Activated T-cell treated with anti-CD3 and anti-CD28 coated beads, Interleukin-2, amount 50 U/mL, for 1 hour (primary cell): Measurements from ENCODE around the gene LRRC36.

ENCODE experiments used
- DNase-seq: peaks from one replicate; pipeline ENCODE4 v3.0.0-alpha.2; 2020

Gene LRRC36, protein sequence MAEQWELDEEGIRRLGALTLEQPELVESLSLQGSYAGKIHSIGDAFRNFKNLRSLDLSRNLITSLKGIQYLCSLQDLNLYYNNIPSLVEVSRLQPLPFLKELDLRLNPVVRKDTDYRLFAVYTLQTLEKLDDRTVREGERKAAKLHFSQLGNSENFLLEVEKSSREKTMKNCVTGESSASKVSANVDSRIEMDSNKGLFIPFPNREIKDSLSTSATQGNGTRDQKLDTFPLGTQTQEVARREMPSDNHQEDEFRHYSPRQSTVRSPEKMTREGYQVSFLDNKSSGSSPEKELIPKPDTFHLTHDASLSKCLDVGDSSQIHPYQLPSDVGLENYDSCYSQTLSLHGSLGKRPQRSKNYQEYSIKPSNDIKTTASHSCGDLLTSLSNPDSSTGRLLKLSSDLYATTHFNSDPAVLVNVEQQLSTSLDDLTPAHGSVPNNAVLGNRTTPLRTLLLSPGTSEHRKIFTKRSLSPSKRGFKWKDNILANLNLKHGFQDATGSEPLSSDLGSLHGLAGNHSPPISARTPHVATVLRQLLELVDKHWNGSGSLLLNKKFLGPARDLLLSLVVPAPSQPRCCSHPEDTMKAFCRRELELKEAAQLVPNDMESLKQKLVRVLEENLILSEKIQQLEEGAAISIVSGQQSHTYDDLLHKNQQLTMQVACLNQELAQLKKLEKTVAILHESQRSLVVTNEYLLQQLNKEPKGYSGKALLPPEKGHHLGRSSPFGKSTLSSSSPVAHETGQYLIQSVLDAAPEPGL

DNA sequence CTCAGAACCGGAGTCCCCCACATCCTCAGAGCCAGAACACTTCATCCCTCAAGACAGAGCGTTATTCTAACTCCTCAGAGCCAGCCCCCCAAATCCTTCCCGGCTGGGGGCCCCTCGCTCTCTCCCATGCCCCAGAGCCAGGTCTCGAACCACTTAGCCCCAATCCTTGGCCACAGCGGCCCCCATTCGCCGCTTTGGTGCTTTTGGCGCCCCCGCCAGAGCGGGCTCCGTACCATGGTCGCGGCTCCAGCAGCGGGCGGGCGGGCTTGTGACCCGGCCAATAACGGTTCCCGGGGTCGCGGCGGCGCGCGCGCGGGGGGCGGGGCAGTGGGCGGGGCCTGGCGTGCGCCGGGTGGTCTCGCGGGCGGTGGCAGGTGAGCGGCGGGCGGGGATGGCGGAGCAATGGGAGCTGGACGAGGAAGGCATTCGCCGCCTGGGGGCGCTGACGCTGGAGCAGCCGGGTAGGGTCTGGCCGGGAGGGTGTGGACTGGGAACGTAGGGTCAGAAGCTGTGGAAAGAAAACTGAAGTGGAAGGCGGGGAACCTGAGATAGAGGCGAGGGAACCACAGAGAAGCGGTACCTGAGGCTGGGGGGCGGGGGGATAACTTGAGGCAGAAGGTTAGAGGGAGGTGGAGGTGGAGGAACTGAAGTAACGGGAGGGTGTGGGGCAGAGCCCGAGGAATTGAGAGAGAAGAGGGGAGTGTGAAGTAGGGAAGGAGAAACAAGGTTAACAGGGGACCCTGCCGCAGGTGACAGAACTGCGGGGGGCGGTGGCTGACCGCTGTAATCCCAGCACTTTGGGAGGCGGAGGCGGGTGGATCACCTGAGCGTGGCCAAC is at the start of gene LRRC36, which contains the start of gene KCTD19:
Gene LRRC36, plus strand, starts transcription at position 344 of the 838 bp plus-strand sequence. Its CDS starts 48 bp downstream, at position 392.
Gene KCTD19, minus strand, starts transcription at position 270 of the 838 bp plus-strand sequence. Its CDS starts 34 bp downstream, at position 236.
- DNase-seq = peak; percentile 66

DNA sequence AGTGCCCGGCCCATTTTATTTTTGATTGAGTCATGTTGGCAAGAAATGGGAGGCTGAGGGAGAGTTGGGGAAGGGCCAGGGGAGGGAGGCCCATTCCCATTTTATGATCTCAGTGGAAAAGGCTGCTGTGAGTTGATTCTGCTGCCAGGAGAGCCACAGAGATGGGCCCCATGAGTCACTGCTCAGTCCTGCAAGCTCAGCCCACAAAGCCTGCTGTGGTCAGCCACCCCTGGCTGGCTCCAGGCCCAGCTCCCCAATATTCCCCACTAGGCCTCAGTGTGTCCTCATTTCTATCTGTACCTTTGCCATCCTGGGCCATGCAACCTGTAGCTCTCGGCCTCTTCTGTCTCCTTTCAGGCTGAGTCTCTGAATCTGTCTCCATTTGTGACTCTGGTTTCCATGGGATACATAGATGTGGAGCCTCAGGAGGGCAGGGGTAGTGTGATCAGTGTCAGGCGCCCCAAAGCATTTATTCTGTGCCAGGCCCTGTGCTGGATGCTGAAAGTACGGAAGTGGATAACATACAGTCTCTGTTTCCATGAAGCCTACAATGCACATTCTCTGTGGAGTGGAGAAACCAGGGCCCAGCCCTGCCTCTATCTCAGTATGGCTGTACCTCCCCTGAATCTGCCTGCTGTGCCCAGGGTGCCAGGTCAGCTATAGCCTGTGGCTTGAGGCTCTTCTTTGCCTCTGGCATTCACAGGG is 49.2 kb upstream of the LRRC36 start:
- no peak for DNase-seq

DNA sequence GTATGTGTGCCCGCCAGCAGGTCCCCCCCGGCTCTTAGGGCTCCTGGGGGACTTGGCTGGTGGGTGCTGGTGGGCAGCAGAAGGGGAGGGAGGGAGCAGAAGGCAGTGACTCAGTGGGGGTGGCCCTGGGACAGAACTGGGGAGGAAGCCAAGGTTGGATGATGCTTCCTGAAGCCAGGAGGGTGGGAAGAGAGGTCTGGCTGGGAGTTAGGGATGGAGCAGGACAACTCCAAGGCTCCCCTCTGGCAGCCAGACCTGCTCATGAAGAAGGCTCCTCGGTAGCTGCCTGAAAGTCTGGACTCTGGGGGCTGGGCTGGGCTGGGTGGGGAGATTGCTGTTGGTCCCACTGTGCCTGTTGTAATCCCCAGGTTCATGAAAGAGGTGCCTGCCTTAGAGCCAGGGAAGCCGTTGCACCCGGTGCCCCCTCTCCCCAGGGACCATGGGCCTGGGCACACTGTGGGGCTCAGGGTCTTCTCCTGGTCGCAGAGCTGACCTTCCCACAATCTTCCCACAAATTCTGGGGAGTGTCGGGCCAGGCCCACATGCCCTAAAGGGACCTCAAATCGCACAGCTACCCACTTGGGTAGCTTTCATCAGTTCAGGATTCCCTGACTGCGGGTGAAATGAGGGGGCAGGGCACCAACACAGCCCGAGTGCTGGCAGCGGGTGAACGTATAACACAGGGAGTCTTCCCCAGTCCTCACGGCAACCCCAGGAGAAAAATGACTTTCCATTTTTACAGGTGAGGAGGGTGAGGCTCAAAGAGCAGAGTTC is 48.4 kb upstream of the LRRC36 start:
- no peak for DNase-seq

DNA sequence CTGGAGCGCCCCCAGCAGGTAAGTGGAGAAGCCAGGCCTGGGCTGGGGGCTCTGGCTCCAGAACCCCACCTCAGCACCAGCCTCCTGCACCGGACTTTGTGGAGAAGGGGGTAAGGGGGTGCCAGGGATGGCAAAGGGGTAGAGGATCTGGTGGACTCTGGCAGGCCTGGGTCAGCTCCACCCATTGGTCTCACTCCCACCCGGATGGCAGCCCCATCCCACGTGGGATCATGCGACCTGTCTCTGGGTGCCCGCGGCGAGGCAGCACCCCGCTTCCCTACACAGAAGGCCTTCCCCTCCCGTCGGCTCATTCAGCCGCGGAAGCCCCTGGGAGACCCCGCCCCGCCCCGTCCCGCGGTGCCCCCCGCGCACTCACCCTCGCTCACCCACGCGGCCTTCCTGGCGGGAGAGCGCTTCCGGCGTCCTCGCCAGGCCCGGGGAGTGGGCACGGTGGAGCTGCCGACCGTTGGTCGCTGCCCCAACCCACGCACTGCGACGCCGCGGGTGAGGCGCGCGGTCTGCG is 47.8 kb upstream of the LRRC36 start:
- DNase-seq = no peak

DNA sequence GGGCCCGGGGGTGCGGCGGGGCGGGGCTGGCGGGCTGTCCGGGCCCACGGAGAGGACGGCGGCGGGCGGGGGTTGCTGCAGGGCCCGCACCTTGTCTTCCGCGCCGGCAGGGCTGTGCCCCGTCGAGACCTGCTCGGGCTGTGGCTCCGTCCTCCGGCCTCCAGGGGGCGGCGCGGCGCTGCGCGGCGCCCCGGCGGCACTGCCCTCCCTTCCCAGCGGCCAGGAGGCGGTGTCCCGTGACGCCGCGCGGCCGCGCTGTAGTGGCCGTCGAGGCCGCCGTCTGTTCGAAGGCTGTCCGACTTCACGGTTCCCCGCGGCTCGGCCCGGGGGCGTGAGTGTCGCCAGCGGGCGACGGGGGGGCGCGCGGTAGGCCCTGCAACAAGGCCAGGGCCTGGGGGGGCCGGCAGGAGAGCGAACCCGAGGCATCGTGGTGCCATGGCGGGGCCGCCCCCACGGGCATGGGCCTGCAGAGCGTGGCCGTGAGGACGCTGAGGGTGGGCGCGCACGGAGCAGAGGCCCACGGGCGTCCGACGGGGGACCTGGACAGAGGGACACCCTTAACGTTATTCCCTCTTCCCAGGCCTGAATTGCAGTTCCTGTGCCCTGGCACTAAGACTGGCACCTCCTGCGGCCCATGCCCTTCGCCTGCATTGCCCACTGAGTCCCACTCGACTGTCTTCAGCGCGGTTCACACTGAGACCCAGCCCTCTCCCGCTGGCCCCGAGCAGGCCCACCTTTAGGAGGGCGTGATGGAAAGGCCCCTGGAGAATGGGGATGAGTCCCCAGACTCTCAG is 47.1 kb upstream of the LRRC36 start, which contains the start of gene PLEKHG4:
Gene PLEKHG4, plus strand, starts transcription at position 237 of the 794 bp plus-strand sequence. Its CDS starts 513 bp downstream, at position 750.
- DNase-seq = peak; percentile 84

DNA sequence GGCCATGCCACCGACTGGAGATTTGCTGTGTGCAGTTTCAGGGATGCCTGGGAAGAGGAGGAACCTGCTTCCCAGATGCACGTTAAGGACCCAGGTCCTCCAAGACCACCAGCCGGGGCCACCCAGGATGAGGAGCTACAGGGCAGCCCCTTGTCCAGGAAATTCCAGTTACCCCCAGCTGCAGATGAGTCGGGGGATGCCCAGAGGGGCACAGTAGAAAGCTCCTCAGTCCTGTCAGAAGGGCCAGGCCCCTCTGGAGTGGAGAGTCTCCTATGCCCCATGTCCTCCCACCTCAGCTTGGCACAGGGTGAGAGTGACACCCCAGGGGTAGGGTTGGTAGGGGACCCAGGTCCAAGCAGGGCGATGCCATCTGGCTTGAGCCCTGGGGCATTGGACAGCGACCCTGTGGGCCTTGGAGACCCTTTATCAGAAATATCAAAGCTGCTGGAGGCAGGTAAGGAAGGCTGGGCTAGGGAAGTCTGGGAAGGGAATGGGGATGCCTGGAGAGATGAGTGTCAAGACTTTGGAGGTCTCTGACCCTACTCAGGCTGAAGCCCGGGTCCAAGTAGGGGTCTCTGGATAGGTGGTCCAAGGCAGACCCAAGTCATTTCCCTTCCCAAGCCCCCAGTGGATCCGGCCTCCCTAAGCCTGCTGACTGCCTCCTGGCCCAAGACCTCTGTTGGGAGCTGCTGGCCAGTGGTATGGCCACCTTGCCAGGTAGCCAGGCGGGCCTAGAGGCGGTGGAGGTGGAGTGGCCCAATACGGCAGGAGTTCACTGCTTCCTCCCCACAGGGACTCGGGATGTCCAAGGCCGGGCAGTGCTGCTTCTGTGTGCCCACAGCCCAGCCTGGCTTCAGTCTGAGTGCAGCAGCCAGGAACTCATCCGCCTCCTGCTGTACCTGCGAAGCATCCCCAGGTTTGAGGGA is 46.3 kb upstream of the LRRC36 start:
- no peak for DNase-seq

DNA sequence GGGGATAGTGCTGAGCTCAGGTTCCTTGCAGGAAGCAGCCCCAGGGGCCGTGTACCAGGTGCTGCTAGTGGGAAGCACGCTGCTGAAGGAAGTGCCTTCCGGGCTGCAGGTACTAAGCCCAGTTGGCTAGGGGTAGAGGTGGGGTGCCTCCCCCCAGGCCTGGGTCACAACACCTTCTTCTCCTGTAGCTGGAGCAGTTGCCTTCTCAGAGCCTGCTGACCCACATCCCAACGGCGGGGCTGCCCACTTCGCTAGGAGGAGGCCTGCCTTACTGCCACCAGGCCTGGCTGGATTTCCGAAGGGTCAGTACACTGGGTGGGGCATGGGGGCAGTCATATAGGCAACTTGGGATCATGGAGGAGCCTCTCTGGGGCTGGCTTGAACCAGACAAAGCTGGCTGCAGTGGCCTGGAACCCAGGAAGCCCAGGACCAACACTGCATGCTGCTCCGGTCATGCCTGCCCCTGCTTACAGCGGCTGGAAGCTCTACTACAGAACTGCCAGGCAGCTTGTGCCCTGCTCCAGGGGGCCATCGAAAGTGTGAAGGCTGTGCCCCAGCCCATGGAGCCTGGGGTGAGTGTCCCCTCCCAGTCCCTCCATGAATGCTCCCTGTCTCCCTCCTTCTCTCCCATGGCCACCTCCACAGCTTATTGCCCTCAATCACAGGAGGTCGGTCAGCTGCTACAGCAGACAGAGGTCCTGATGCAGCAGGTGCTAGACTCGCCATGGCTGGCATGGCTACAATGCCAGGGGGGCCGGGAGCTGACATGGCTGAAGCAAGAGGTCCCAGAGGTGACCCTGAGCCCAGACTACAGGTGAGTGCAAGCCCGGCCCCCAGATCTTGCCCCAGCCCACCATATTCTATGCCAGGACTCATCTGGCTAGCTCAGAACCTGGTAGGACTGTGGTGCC is 44.8 kb upstream of the LRRC36 start:
- DNase-seq = no peak

DNA sequence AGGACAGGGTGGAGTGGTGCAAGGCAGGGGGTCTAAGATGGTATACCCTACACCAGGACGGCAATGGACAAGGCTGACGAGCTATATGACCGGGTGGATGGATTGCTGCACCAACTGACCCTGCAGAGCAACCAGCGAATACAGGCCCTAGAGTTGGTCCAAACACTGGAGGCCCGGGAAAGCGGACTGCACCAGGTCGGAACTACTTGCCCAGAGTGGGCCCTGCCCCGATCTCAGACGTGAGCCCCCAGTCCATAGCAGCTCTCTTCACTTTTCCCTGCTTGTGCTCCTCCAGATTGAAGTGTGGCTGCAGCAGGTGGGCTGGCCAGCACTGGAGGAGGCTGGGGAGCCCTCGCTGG is 44.2 kb upstream of the LRRC36 start:
- DNase-seq = no peak

DNA sequence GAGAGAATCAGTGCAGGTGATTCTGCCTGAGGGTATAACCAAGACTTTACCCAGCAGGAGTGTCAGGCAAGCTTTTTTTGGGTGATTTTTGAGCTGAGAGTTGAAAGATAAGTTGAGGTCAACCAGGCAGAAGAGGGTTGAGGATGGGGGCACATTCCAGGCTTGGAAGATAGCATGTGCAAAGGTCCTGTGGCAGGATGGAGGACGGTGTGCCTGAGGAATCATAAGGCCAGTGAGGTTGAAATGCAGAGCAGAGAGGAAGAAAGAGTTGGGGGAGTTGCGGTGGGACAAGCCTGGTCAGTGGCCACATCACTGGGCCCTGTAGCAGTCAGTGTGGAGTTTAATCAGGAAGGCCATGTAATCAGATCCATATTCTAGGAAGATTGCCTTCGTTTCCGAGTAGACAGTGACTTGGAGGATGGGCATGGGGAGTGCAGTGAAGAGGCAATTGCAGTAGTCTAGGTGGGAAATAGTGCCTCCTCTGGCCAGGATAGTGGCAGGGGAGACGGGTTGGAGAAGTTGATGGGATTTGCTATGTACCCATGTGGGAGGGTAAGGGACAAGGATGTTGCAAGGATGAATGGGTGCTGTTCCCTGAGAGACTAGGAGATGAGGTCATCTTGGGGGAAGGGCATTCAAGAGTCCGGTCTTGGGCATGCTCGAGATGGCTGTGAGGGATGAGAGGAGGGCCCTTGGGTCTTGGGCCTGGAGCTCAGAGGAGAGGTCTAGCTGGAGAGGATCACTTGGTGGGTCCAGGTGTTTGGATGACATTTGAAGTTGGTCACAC is 43.4 kb upstream of the LRRC36 start:
- no peak for DNase-seq

DNA sequence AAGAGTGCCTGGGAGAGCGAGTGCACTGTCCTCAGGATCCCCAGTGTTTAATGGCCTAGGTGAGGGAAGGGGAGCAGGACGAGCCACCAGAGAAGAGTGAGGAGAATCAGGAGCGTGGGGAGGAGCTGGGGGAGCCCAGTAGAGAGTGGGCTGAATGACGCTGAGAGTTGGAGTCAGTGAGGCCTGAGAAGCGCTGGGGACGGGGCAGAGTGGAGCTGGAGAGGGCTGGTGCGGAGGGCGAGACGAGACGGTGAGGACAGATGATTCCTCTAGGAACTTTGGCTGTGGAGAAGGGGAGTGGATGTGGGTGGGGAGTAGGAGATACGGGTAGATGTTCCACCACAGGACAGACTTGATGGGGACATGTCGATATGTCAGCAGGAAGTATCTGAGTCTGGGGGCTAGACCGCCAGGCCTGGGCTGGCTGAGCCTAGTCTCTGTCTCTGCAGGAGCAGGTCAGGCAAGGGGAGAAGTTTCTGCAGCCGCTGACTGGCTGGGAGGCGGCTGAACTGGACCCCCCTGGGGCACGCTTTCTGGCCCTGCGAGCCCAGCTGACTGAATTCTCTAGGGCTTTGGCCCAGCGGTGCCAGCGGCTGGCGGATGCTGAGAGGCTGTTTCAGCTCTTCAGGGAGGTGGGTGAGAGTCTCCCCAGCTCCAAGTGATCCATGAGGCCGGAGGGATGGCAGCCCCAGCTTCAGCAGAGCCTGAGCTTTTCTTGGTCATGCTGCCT is 42.6 kb upstream of the LRRC36 start:
- DNase-seq = no peak

DNA sequence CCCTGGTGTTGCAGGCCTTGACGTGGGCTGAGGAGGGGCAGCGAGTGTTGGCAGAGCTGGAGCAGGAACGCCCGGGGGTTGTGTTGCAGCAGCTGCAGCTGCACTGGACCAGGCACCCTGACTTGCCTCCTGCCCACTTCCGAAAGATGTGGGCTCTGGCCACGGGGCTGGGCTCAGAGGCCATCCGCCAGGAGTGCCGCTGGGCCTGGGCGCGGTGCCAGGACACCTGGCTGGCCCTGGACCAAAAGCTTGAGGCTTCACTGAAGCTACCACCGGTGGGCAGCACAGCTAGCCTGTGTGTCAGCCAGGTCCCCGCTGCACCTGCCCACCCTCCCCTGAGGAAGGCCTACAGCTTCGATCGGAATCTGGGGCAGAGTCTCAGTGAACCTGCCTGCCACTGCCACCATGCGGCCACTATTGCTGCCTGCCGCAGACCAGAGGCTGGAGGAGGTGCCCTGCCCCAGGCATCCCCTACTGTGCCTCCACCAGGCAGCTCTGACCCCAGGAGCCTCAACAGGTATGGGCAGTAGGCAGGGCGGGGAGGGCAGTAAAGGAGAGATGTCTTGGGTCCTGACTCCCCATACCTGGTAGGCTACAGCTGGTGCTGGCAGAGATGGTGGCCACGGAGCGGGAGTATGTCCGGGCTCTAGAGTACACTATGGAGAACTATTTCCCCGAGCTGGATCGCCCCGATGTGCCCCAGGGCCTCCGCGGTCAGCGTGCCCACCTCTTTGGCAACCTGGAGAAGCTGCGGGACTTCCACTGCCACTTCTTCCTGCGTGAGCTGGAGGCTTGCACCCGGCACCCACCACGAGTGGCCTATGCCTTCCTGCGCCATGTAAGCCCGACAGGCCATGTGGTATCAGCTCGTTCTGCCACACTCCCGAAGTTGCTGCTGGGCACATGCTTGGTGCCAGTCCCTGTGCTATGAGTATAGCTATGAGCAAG is 41.6 kb upstream of the LRRC36 start:
- DNase-seq = no peak

DNA sequence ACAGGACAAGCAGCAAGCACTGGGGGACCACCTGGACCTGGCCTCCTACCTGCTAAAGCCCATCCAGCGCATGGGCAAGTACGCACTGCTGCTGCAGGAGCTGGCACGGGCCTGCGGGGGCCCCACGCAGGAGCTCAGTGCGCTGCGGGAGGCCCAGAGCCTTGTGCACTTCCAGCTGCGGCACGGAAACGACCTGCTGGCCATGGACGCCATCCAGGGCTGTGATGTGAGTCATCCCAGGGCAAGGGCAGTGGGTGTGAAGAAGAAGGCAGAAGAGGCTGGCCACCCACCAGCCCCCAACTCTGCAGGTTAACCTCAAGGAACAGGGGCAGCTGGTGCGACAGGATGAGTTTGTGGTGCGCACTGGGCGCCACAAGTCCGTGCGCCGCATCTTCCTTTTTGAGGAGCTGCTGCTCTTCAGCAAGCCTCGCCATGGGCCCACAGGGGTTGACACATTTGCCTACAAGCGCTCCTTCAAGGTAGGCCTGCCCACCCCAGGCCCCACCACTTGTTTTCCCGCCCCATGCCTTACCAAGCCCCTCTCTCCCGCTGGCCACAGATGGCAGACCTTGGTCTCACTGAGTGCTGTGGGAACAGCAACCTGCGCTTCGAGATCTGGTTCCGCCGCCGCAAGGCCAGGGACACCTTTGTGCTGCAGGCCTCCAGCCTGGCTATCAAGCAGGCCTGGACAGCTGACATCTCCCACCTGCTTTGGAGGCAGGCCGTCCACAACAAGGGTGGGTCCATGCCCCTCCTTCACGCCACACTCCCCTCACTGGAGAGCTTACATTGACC is 40.0 kb upstream of the LRRC36 start:
- no peak for DNase-seq

DNA sequence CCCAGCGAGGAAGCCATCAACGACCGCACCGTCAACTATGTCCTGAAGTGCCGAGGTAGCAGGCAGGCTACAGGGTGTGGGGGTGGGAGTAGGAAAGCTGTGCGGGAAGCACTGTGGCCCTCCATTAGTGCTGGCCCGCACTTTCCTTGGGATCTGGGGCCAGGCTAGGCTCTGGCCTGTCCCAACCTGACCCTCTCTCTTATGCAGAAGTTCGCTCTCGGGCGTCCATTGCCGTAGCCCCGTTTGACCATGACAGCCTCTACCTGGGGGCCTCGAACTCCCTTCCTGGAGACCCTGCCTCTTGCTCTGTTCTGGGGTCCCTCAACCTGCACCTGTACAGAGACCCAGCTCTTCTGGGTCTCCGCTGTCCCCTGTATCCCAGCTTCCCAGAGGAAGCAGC is 38.7 kb upstream of the LRRC36 start:
- DNase-seq = no peak

DNA sequence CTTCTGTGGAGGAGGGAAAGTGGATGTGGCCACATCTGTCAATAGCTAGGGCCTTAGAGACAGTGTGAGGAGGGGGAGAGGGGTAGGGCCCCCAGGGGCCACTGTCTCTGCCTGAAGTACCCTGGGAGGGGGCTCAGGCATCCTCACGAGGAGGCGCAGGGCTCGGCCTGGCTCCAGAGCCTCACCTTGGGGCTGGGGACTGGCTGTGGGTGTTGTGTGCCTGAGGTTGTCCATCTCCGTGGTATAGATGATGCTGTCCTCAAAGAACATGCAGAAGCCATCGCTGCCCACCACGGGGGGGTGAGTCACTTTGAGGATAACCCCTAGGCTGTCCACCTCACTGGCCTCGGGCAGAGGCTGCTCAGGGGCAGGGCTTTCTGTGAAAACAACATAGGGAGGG is 35.2 kb upstream of the LRRC36 start:
- no peak for DNase-seq
